KMS-11 (cell line): Measurements from ENCODE around the gene VTN.

Experiments
- H2AFZ ChIP-seq: fragments of 200-600 bp; sonication (generic); 2 replicates; pipeline ENCODE4 v1.6.1; 2016; ENCODE audit warnings: antibody characterized with exemption, mixed run types, low read depth
- H3K27ac ChIP-seq: fragments of 200-600 bp; sonication (generic); 2 replicates; pipeline ENCODE4 v1.6.1; 2016; ENCODE audit warnings: mild to moderate bottlenecking, mixed run types
- H3K27me3 ChIP-seq: fragments of 200-600 bp; sonication (generic); 2 replicates; pipeline ENCODE4 v1.6.1; 2017; ENCODE audit warnings: mild to moderate bottlenecking, low read depth, mixed run types, moderate library complexity; ENCODE audit not compliant: insufficient read depth
- H3K36me3 ChIP-seq: fragments of 200-600 bp; sonication (generic); 2 replicates; pipeline ENCODE4 v1.6.1; 2017; ENCODE audit warnings: mild to moderate bottlenecking, mixed run types; ENCODE audit not compliant: insufficient read depth
- H3K4me1 ChIP-seq: fragments of 200-600 bp; sonication (generic); 2 replicates; pipeline ENCODE4 v1.6.1; 2016; ENCODE audit warnings: mild to moderate bottlenecking, low read depth, mixed run types; ENCODE audit not compliant: poor library complexity, severe bottlenecking
- H3K4me2 ChIP-seq: fragments of 200-600 bp; sonication (generic); 2 replicates; pipeline ENCODE4 v1.7.0; 2016; ENCODE audit warnings: mild to moderate bottlenecking, mixed run types
- H3K4me3 ChIP-seq: fragments of 200-600 bp; sonication (generic); IDR thresholded peaks from 2 replicates; pipeline ENCODE4 v1.6.1; 2017; ENCODE audit warnings: low read depth, low read length, mixed read lengths; ENCODE audit not compliant: insufficient read depth
- H3K79me2 ChIP-seq: fragments of 200-600 bp; sonication (generic); 2 replicates; pipeline ENCODE4 v1.6.1; 2016; ENCODE audit warnings: low read depth, mixed run types; ENCODE audit not compliant: insufficient read depth
- H3K9ac ChIP-seq: fragments of 200-600 bp; sonication (generic); 2 replicates; pipeline ENCODE4 v1.6.1; 2016; ENCODE audit warnings: mild to moderate bottlenecking, mixed run types
- H4K20me1 ChIP-seq: fragments of 200-600 bp; sonication (generic); 2 replicates; pipeline ENCODE4 v1.6.1; 2016; ENCODE audit warnings: mild to moderate bottlenecking, mixed run types; ENCODE audit not compliant: insufficient read depth
- CTCF ChIP-seq: fragments of 200-600 bp; sonication (generic); conservative IDR thresholded peaks from 2 replicates; pipeline ENCODE4 v1.6.1; 2017; ENCODE audit warnings: low read depth, mild to moderate bottlenecking, antibody characterized with exemption, low read length, moderate library complexity, mixed read lengths

VTN gene

GRCh38 chr17:28397687-28398279 is 27.7 kb upstream of the VTN start:
- no peaks in the 10 kb centered on the region for H4K20me1 ChIP-seq
- no peak overlapping the region for H3K27ac ChIP-seq
- no peak overlapping the region for H3K9ac ChIP-seq
- no peak for TF ChIP-seq CTCF
- H3K27me3 ChIP-seq = no peaks in the 10 kb centered on the region
- no peak overlapping the region for H3K4me3 ChIP-seq
- H2AFZ ChIP-seq = no peak overlapping the region
- no peaks in the 10 kb centered on the region for H3K4me1 ChIP-seq
- H3K36me3 ChIP-seq = no peaks in the 10 kb centered on the region
- H3K79me2 ChIP-seq = no peaks in the 10 kb centered on the region
- H3K4me2 ChIP-seq = no peak overlapping the region

GRCh38 chr17:28397275-28397674 is 27.2 kb upstream of the VTN start:
- Histone ChIP-seq H4K20me1 (no peaks in the 10 kb centered on the region), H3K4me2 (no peak overlapping the region), H3K4me1 (no peaks in the 10 kb centered on the region), H3K27me3 (no peaks in the 10 kb centered on the region), H2AFZ (no peak overlapping the region), H3K79me2 (no peaks in the 10 kb centered on the region), H3K4me3 (no peak overlapping the region), H3K36me3 (no peaks in the 10 kb centered on the region), H3K27ac (no peak overlapping the region), H3K9ac (no peak overlapping the region)
- TF ChIP-seq CTCF = no peak

GRCh38 chr17:28396635-28397239 is 26.6 kb upstream of the VTN start:
- TF ChIP-seq CTCF = no peak
- Histone ChIP-seq H3K36me3 (no peaks in the 10 kb centered on the region), H3K4me2 (no peak overlapping the region), H3K4me3 (no peak overlapping the region), H3K27ac (no peak overlapping the region), H3K9ac (no peak overlapping the region), H3K79me2 (no peaks in the 10 kb centered on the region), H3K4me1 (no peaks in the 10 kb centered on the region), H2AFZ (no peak overlapping the region), H3K27me3 (no peaks in the 10 kb centered on the region), H4K20me1 (no peaks in the 10 kb centered on the region)

GRCh38 chr17:28395968-28396367 is 25.9 kb upstream of the VTN start:
- H3K36me3 ChIP-seq = no peaks in the 10 kb centered on the region
- no peaks in the 10 kb centered on the region for H4K20me1 ChIP-seq
- H3K27ac ChIP-seq = no peak overlapping the region

More at GRCh38 chr17:28395968-28396367, 25.9 kb upstream of the VTN start:
- H3K9ac ChIP-seq = no peak overlapping the region
- no peak overlapping the region for H2AFZ ChIP-seq
- no peak overlapping the region for H3K4me2 ChIP-seq
- H3K4me3 ChIP-seq = no peak overlapping the region
- no peaks in the 10 kb centered on the region for H3K79me2 ChIP-seq
- TF ChIP-seq CTCF = no peak
- no peaks in the 10 kb centered on the region for H3K27me3 ChIP-seq
- H3K4me1 ChIP-seq = no peaks in the 10 kb centered on the region
